SKM-1 treated with dmso at 0.1 percent for 144 hours (cell line): ENCODE results near the gene ROCK1.
A peak's percentile ranks its signal among the peaks of the same experiment; 100 is the strongest.
"Not testable (repeated sequence)": the region's sequence is repeated elsewhere in the genome, so short reads cannot be mapped to it uniquely, and the experiment has no call there.

Source experiments
- DNase-seq: peaks from one replicate; lab custom pipeline; 2025; ENCODE audit not compliant: unreplicated experiment; lab: John Stamatoyannopoulos, UW

The ROCK1 gene

GRCh38 chr18:21111346-21112139 is at the start of gene ROCK1:
Gene ROCK1, minus strand, starts transcription at chr18:21111813. Its CDS starts 903 bp downstream, at chr18:21110910.
- DNase-seq = peak; percentile 92

GRCh38 chr18:21155443-21155842 is 43.8 kb upstream of the ROCK1 start:
- no peak for DNase-seq

- DNase-seq = no peak
Observed at GRCh38 chr18:21146016-21146415, 34.4 kb upstream of the ROCK1 start.

- no peak for DNase-seq
Observed at GRCh38 chr18:21145371-21145770, 33.8 kb upstream of the ROCK1 start.

GRCh38 chr18:21141668-21142422 is 30.2 kb upstream of the ROCK1 start:
- no peak for DNase-seq

- not testable (repeated sequence) for DNase-seq
Observed at GRCh38 chr18:21137719-21138488, 26.3 kb upstream of the ROCK1 start.

GRCh38 chr18:21134895-21135294 is 23.3 kb upstream of the ROCK1 start:
- no peak for DNase-seq

GRCh38 chr18:21132398-21132918 is 20.8 kb upstream of the ROCK1 start:
- DNase-seq = no peak

GRCh38 chr18:21131698-21132227 is 20.1 kb upstream of the ROCK1 start:
- DNase-seq = no peak

GRCh38 chr18:21129566-21130216 is 18.1 kb upstream of the ROCK1 start:
- DNase-seq = no peak

GRCh38 chr18:21123290-21123926 is 11.8 kb upstream of the ROCK1 start:
- DNase-seq = no peak

GRCh38 chr18:21118806-21119205 is 7.2 kb upstream of the ROCK1 start:
- DNase-seq = no peak

GRCh38 chr18:21117409-21118131 is 6.0 kb upstream of the ROCK1 start:
- peak; percentile 51 for DNase-seq

GRCh38 chr18:21115519-21116411 is 4.2 kb upstream of the ROCK1 start:
- no peak for DNase-seq

- no peak for DNase-seq
Observed at GRCh38 chr18:21112543-21113105, 1.0 kb upstream of the ROCK1 start.

GRCh38 chr18:21112140-21112473 is 494 bp upstream of the ROCK1 start:
- DNase-seq = no peak

GRCh38 chr18:21110713-21111345 is 784 bp downstream of the ROCK1 start:
- peak; percentile 52 for DNase-seq
